Choroid plexus epithelial cell (primary cell): Measurements from ENCODE around the gene RPS6KA4.
A peak's percentile ranks its signal among the peaks of the same experiment; 100 is the strongest.

Experiments
- DNase-seq: peaks from one replicate; pipeline ENCODE4 v3.0.0-alpha.2; 2010; ENCODE audit warnings: low read depth
- H3K4me3 ChIP-seq: 2 replicates; pipeline ENCODE4 v1.5.1; 2011; ENCODE audit warnings: low read depth, mild to moderate bottlenecking, control low read depth, low read length, moderate library complexity
- CTCF ChIP-seq: conservative IDR thresholded peaks from 2 replicates; pipeline ENCODE4 v1.5.1; 2011; ENCODE audit warnings: low read depth, mild to moderate bottlenecking, control low read depth, inconsistent platforms, low read length, moderate library complexity

The RPS6KA4 gene

DNA sequence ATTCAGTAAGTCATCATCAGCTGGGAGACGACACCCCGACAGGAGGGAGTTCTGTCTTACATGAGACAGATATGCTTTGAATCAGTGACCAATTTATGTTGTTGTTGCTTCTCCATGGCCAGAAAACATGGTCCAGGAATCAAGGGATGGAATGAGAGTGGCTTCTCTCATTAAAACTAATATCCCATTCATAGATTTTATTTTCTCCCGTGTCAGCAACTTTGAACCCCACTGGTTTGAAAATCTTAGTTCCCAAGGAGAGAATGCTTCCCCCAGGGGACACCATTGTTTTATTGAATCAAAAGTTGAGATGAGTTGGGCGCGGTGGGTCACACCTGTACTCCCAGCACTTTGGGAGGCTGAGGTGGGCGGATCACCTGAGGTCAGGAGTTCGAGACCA, 42.8 kb downstream of the RPS6KA4 start:
- no peak overlapping the region for H3K4me3 ChIP-seq
- no peak for TF ChIP-seq CTCF
- no peak for DNase-seq

DNA sequence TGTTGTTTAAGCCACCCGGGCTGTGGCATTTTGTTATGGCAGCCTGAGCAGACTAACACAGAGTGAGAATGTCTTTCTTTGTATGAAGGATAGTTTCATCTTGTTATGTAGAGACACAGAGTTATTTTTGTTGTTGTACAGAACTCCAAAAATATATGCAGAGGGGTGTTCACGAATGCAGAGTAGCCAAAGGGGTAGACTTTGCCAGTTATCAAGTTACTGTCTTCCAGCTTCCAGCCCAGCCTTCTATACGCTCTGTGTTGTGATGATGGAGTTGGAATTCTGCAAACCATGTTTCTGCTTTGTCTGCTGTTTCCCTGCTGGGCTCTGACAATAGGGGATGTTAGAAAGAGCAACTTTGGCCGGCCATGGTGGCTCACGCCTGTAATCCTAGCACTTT, 44.1 kb downstream of the RPS6KA4 start:
- H3K4me3 ChIP-seq, result no peak overlapping the region
- no peak for TF ChIP-seq CTCF
- DNase-seq, result no peak

- H3K4me3 ChIP-seq, result no peak overlapping the region
- DNase-seq, result peak; percentile 30
- TF ChIP-seq CTCF, result no peak
These were observed 47.4 kb downstream of the RPS6KA4 start for GRCh38 chr11:64406221-64406946.

DNA sequence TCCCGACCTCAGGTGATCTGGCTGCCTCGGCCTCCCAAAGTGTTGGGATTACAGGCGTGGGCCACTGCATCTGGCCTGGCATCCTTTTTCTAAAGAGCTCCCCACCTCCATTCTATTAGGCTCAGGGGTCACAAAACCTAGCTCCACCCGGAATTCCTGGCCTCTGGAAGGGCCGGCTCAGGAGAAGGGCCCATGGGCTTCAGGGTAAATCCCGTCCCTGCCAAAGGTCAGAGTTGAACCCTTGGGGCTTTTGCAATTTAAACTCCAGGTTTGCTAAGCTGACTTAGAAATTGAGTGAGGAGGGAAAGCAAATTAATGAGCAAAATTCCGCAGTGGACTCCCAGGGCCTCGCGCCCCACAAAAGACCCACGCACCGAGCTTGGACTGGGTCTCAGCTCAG, 48.3 kb downstream of the RPS6KA4 start:
- H3K4me3 ChIP-seq, result no peak overlapping the region
- TF ChIP-seq CTCF, result no peak
- DNase-seq, result no peak

- TF ChIP-seq CTCF, result no peak
- no peak for DNase-seq
- no peak overlapping the region for H3K4me3 ChIP-seq
These were observed 48.7 kb downstream of the RPS6KA4 start for GRCh38 chr11:64407630-64408029.

DNA sequence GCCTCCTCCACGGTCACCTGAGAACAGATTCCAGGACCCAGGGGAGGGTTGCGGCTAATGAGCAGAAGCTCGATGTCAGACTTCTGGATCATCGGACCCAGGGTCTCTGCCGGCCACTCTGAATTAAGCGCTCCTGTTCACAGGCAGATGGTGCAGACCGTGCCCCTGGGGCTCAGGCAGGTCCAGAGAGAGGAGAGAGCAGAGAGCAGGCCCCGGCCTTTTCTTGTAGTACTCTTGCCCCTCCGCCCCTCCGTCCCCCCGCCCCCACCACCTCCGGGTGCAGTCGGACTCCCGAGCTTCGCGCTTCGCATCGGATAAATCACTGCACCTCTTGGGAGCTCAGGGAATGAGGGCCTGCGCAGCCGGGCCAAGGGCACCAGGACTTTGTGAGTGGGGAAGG, 50.3 kb downstream of the RPS6KA4 start:
- no peak overlapping the region for H3K4me3 ChIP-seq
- DNase-seq, result no peak
- no peak for TF ChIP-seq CTCF

DNA sequence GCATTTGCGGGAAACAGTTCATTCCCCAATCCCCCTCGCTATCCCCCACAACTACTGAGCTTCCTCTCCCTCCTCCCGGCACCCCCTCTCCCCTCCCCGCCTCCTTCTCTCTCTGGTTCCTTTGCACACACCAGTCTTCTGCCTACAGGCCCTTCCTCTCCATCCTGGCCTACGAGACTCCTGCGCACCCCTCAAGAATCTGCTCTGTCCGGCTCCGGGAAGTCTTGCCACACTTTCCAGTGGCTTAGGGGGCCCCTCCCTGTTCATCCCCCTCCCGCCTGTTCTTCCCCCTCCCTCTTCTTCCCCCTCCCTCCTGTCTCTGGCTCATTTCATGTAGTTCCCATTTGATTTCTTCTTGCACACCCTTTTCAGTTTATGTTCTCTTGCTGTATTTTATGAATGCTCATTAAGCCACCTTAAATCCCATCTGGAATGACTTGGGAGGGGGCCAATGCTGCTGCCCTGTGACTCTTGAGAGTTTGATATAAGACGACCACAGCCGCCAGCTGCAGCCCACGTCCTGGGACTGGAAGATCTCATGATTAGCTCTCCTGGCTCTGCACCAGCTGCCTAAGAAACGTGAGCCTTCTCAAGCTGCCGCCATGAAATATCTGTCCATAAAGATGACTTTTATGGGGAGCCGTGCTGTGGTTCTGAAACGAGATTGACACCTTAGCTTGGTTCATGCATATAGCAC, 50.9 kb downstream of the RPS6KA4 start:
- DNase-seq, result peak; percentile 30
- no peak for TF ChIP-seq CTCF
- H3K4me3 ChIP-seq, result no peak overlapping the region
